Trophoblast cell (in vitro differentiated cells and primary cell): ENCODE results near the gene FAM229B.

Experiments
- DNase-seq, 2 donors: peaks; one replicate each; pipeline ENCODE4 v3.0.0-alpha.2; 2016
- H2AFZ ChIP-seq: 2 replicates; pipeline ENCODE4 v1.6.1; 2013; ENCODE audit warnings: low read length, moderate library complexity, mild to moderate bottlenecking; ENCODE audit not compliant: insufficient read depth, poor library complexity
- H2AK5ac ChIP-seq: 2 replicates; pipeline ENCODE4 v1.6.1; 2013; ENCODE audit warnings: mild to moderate bottlenecking, low read length
- H2BK120ac ChIP-seq: 2 replicates; pipeline ENCODE4 v1.6.1; 2013; ENCODE audit warnings: low read length, mild to moderate bottlenecking, moderate library complexity; ENCODE audit not compliant: insufficient read depth, poor library complexity
- H2BK12ac ChIP-seq: 2 replicates; pipeline ENCODE4 v1.6.1; 2013; ENCODE audit warnings: mild to moderate bottlenecking, low read length, moderate library complexity
- H2BK5ac ChIP-seq: 2 replicates; pipeline ENCODE4 v1.6.1; 2013; ENCODE audit warnings: low read length, low read depth, moderate library complexity, mild to moderate bottlenecking; ENCODE audit not compliant: poor library complexity
- H3K14ac ChIP-seq: 2 replicates; pipeline ENCODE4 v1.6.1; 2013; ENCODE audit warnings: mild to moderate bottlenecking, low read length
- H3K18ac ChIP-seq: 2 replicates; pipeline ENCODE4 v1.6.1; 2013; ENCODE audit warnings: mild to moderate bottlenecking, low read length
- H3K23ac ChIP-seq: 2 replicates; pipeline ENCODE4 v1.6.1; 2013; ENCODE audit warnings: low read length
- H3K27ac ChIP-seq: 2 replicates; pipeline ENCODE4 v1.5.1; 2013; ENCODE audit warnings: low read depth, mild to moderate bottlenecking, inconsistent platforms, low read length, moderate library complexity
- H3K27me3 ChIP-seq: 2 replicates; pipeline ENCODE4 v1.6.1; 2013; ENCODE audit warnings: inconsistent platforms, mild to moderate bottlenecking, low read length, moderate library complexity; ENCODE audit not compliant: insufficient read depth
- H3K36me3 ChIP-seq, 2 experiments: 1 replicate in 1 of 2; 2 replicates in 1 of 2; pipeline ENCODE4 v1.6.1; 2013; ENCODE audit warnings: low read length in 2 of 2, mild to moderate bottlenecking in 2 of 2, moderate library complexity in 1 of 2; ENCODE audit not compliant: insufficient read depth in 2 of 2, control insufficient read depth in 1 of 2
- H3K4ac ChIP-seq: 2 replicates; pipeline ENCODE4 v1.6.1; 2013; ENCODE audit warnings: low read depth, mild to moderate bottlenecking, low read length, moderate library complexity
- H3K4me1 ChIP-seq, 2 experiments: 1 replicate in 1 of 2; 2 replicates in 1 of 2; pipeline ENCODE4 v1.6.1; 2013; ENCODE audit warnings: low read length in 2 of 2, mild to moderate bottlenecking in 2 of 2, moderate library complexity in 1 of 2; ENCODE audit not compliant: insufficient read depth in 2 of 2, control insufficient read depth in 1 of 2
- H3K4me2 ChIP-seq: 2 replicates; pipeline ENCODE4 v1.6.1; 2013; ENCODE audit warnings: inconsistent platforms, mild to moderate bottlenecking, low read length, moderate library complexity
- H3K4me3 ChIP-seq: 2 replicates; pipeline ENCODE4 v1.5.1; 2013; ENCODE audit warnings: mild to moderate bottlenecking, low read depth, low read length, inconsistent platforms
- H3K79me1 ChIP-seq: one replicate; pipeline ENCODE4 v1.6.1; 2013; ENCODE audit warnings: low read length
- H3K79me2 ChIP-seq: 2 replicates; pipeline ENCODE4 v1.6.1; 2013; ENCODE audit warnings: low read length, mild to moderate bottlenecking; ENCODE audit not compliant: control insufficient read depth, insufficient read depth, poor library complexity
- H3K9ac ChIP-seq: 2 replicates; pipeline ENCODE4 v1.6.1; 2013; ENCODE audit warnings: mild to moderate bottlenecking, low read length
- H3K9me3 ChIP-seq: 2 replicates; pipeline ENCODE4 v1.6.1; 2013; ENCODE audit warnings: low read depth, mild to moderate bottlenecking, control low read depth, inconsistent platforms, low read length; ENCODE audit not compliant: insufficient read depth
- H4K12ac ChIP-seq: 2 replicates; pipeline ENCODE4 v1.6.1; 2013; ENCODE audit warnings: low read depth, mild to moderate bottlenecking, low read length, moderate library complexity
- H4K8ac ChIP-seq: 2 replicates; pipeline ENCODE4 v1.6.1; 2013; ENCODE audit warnings: low read depth, mild to moderate bottlenecking, low read length, moderate library complexity
- H4K91ac ChIP-seq: one replicate; pipeline ENCODE4 v1.6.1; 2013; ENCODE audit warnings: low read depth, mild to moderate bottlenecking, low read length, moderate library complexity
- WGBS: extraction: QIAGEN DNeasy Blood & Tissue Kit; methylation state at CpG from one replicate; pipeline ENCODE4 v1.1.7; 2013; ENCODE audit warnings: missing lambda C conversion rate; ENCODE audit not compliant: insufficient read length, insufficient coverage; ENCODE audit errors: extremely low coverage; 5-methylcytosine and 5-hydroxymethylcytosine counted together

Gene FAM229B

GRCh38 chr6:112039431-112039770 lies 48.0 kb upstream of the FAM229B start:
- no peaks in the 10 kb centered on the region for H3K27me3 ChIP-seq
- no peaks in the 10 kb centered on the region for H3K36me3 ChIP-seq
- no peak overlapping the region for H4K8ac ChIP-seq
- no peak overlapping the region for H3K4ac ChIP-seq
- no peak overlapping the region for H4K91ac ChIP-seq
- H3K79me1 ChIP-seq = no peaks in the 10 kb centered on the region
- H3K9ac ChIP-seq = no peak overlapping the region
- no peak overlapping the region for H2AFZ ChIP-seq
- no peaks in the 10 kb centered on the region for H3K9me3 ChIP-seq
- no peak overlapping the region for H4K12ac ChIP-seq
- no peak overlapping the region for H2BK120ac ChIP-seq
- no peak overlapping the region for H3K4me2 ChIP-seq
- H2BK5ac ChIP-seq = no peak overlapping the region
- no peak overlapping the region for H3K4me3 ChIP-seq
- H2AK5ac ChIP-seq = no peak overlapping the region
- no peak overlapping the region for H3K23ac ChIP-seq
- peaks cover 7 to 14% of the 10 kb centered on the region in 2 experiments for H3K4me1 ChIP-seq
- H3K18ac ChIP-seq = no peak overlapping the region
- no CpG with 5 or more reads among the region's 2 CpGs for WGBS
- H3K27ac ChIP-seq = no peak overlapping the region
- H2BK12ac ChIP-seq = no peak overlapping the region
- no peak overlapping the region for H3K14ac ChIP-seq
- H3K79me2 ChIP-seq = no peaks in the 10 kb centered on the region
- DNase-seq = peak; percentile 30 to 75

- no peaks in the 10 kb centered on the region for H3K9me3 ChIP-seq
- H2AFZ ChIP-seq = no peak overlapping the region
- peaks cover 7 to 14% of the 10 kb centered on the region in 2 experiments for H3K4me1 ChIP-seq
- H3K9ac ChIP-seq = no peak overlapping the region
- H3K23ac ChIP-seq = no peak overlapping the region
- no peak overlapping the region for H2BK5ac ChIP-seq
- no peak overlapping the region for H2BK12ac ChIP-seq
- no peak overlapping the region for H3K18ac ChIP-seq
- no peak overlapping the region for H3K4ac ChIP-seq
- H3K27ac ChIP-seq = no peak overlapping the region
- H3K4me3 ChIP-seq = no peak overlapping the region
- no CpG with 5 or more reads among the region's 1 CpG for WGBS
- no peak overlapping the region for H4K12ac ChIP-seq
- H3K36me3 ChIP-seq = no peaks in the 10 kb centered on the region
- H3K4me2 ChIP-seq = no peak overlapping the region
- DNase-seq = no peak
- no peak overlapping the region for H3K14ac ChIP-seq
- no peak overlapping the region for H4K8ac ChIP-seq
- no peaks in the 10 kb centered on the region for H3K79me1 ChIP-seq
- no peak overlapping the region for H2AK5ac ChIP-seq
- H3K79me2 ChIP-seq = no peaks in the 10 kb centered on the region
- no peaks in the 10 kb centered on the region for H3K27me3 ChIP-seq
- H4K91ac ChIP-seq = no peak overlapping the region
- no peak overlapping the region for H2BK120ac ChIP-seq
Measured at GRCh38 chr6:112040956-112041355, 46.4 kb upstream of the FAM229B start.

GRCh38 chr6:112041535-112041934 lies 45.9 kb upstream of the FAM229B start:
- Histone ChIP-seq H3K79me1 (no peaks in the 10 kb centered on the region), H2AFZ (no peak overlapping the region), H2BK5ac (no peak overlapping the region), H3K4me2 (no peak overlapping the region), H3K4me1 (peaks cover 7 to 14% of the 10 kb centered on the region in 2 experiments), H3K4ac (no peak overlapping the region), H3K14ac (no peak overlapping the region), H3K36me3 (no peaks in the 10 kb centered on the region), H4K12ac (no peak overlapping the region), H3K27me3 (no peaks in the 10 kb centered on the region), H3K79me2 (no peaks in the 10 kb centered on the region), H2BK12ac (peak overlapping the region; percentile 15), H3K18ac (no peak overlapping the region), H4K91ac (no peak overlapping the region), H4K8ac (no peak overlapping the region), H3K9ac (no peak overlapping the region), H2AK5ac (no peak overlapping the region), H3K23ac (no peak overlapping the region), H2BK120ac (no peak overlapping the region), H3K4me3 (no peak overlapping the region), H3K27ac (no peak overlapping the region), H3K9me3 (no peaks in the 10 kb centered on the region)
- no peak for DNase-seq
- WGBS = no CpG with 5 or more reads among the region's 3 CpGs

- Histone ChIP-seq H3K4me1 (peaks cover 7 to 11% of the 10 kb centered on the region in 2 experiments), H3K18ac (no peak overlapping the region), H3K27me3 (no peaks in the 10 kb centered on the region), H3K4me2 (peak overlapping the region; percentile 78), H4K8ac (no peak overlapping the region), H2AK5ac (no peak overlapping the region), H3K4me3 (peak overlapping the region; percentile 31), H3K27ac (no peak overlapping the region), H4K91ac (no peak overlapping the region), H2AFZ (no peak overlapping the region), H2BK12ac (no peak overlapping the region), H3K36me3 (no peaks in the 10 kb centered on the region), H2BK5ac (no peak overlapping the region), H3K23ac (no peak overlapping the region), H2BK120ac (no peak overlapping the region), H3K4ac (no peak overlapping the region), H3K9me3 (no peaks in the 10 kb centered on the region), H3K9ac (no peak overlapping the region), H4K12ac (no peak overlapping the region), H3K14ac (no peak overlapping the region), H3K79me2 (no peaks in the 10 kb centered on the region), H3K79me1 (no peaks in the 10 kb centered on the region)
- WGBS = no CpG with 5 or more reads among the region's 36 CpGs
- DNase-seq = peak; percentile 83 to 94
Measured at GRCh38 chr6:112043032-112044007, 44.1 kb upstream of the FAM229B start.
